H9 (cell line): Measurements from ENCODE around the gene ATG12. TPM values are rescaled to one million over a fixed set of nuclear protein-coding genes. Genes with fewer than 3 reads are reported as not detected.

Experiments
- DNase-seq: peaks from one replicate; pipeline ENCODE4 v3.0.0-alpha.2; 2017
- H2AFZ ChIP-seq: one replicate; pipeline ENCODE4 v1.6.1; 2013; ENCODE audit warnings: mild to moderate bottlenecking, low read length, control low read depth, moderate library complexity
- H2AK5ac ChIP-seq: 2 replicates; pipeline ENCODE4 v1.6.1; 2013; ENCODE audit warnings: low read length, control low read depth, mixed read lengths; ENCODE audit not compliant: insufficient read length
- H2BK120ac ChIP-seq: one replicate; pipeline ENCODE4 v1.6.1; 2013; ENCODE audit warnings: low read depth, mild to moderate bottlenecking, low read length, control low read depth, inconsistent platforms; ENCODE audit not compliant: poor library complexity, severe bottlenecking
- H2BK12ac ChIP-seq: 2 replicates; pipeline ENCODE4 v1.6.1; 2013; ENCODE audit warnings: low read length, control low read depth, mixed read lengths, low read depth; ENCODE audit not compliant: insufficient read length
- H2BK15ac ChIP-seq: 2 replicates; pipeline ENCODE4 v1.6.1; 2013; ENCODE audit warnings: low read depth, low read length, control low read depth
- H2BK20ac ChIP-seq: one replicate; pipeline ENCODE4 v1.6.1; 2013; ENCODE audit warnings: low read depth, mild to moderate bottlenecking, low read length, control low read depth, inconsistent platforms; ENCODE audit not compliant: poor library complexity, severe bottlenecking
- H2BK5ac ChIP-seq: 2 replicates; pipeline ENCODE4 v1.6.1; 2013; ENCODE audit warnings: low read length, control low read depth, mixed read lengths; ENCODE audit not compliant: insufficient read length
- H3K14ac ChIP-seq: 2 replicates; pipeline ENCODE4 v1.6.1; 2013; ENCODE audit warnings: low read length, control low read depth; ENCODE audit not compliant: insufficient read depth
- H3K18ac ChIP-seq: 2 replicates; pipeline ENCODE4 v1.6.1; 2013; ENCODE audit warnings: low read depth, mild to moderate bottlenecking, mixed read lengths, low read length, control low read depth; ENCODE audit not compliant: insufficient read length
- H3K23ac ChIP-seq: 2 replicates; pipeline ENCODE4 v1.6.1; 2013; ENCODE audit warnings: low read length, control low read depth, mixed read lengths, low read depth; ENCODE audit not compliant: insufficient read length
- H3K23me2 ChIP-seq: 2 replicates; pipeline ENCODE4 v1.6.1; 2013; ENCODE audit warnings: low read depth, mild to moderate bottlenecking, mixed read lengths, low read length, control low read depth; ENCODE audit not compliant: insufficient read length, poor library complexity, severe bottlenecking
- H3K27ac ChIP-seq: 2 replicates; pipeline ENCODE4 v1.5.1; 2013; ENCODE audit warnings: low read length, control low read depth, mixed read lengths, low read depth; ENCODE audit not compliant: insufficient read length
- H3K27me3 ChIP-seq: 2 replicates; pipeline ENCODE4 v1.6.1; 2013; ENCODE audit warnings: low read length, control low read depth, inconsistent platforms; ENCODE audit not compliant: insufficient read depth
- H3K4ac ChIP-seq: 2 replicates; pipeline ENCODE4 v1.6.1; 2013; ENCODE audit warnings: low read depth, mild to moderate bottlenecking, control low read depth, inconsistent platforms, low read length, moderate library complexity
- H3K4me1 ChIP-seq: 2 replicates; pipeline ENCODE4 v1.6.1; 2013; ENCODE audit warnings: low read length, control low read depth, inconsistent platforms; ENCODE audit not compliant: insufficient read depth
- H3K4me2 ChIP-seq: 2 replicates; pipeline ENCODE4 v1.6.1; 2013; ENCODE audit warnings: low read length, control low read depth, mixed read lengths; ENCODE audit not compliant: insufficient read length, insufficient read depth
- H3K56ac ChIP-seq: 2 replicates; pipeline ENCODE4 v1.6.1; 2013; ENCODE audit warnings: low read depth, mild to moderate bottlenecking, mixed read lengths, low read length, control low read depth; ENCODE audit not compliant: insufficient read length
- H3K79me1 ChIP-seq: 2 replicates; pipeline ENCODE4 v1.6.1; 2013; ENCODE audit warnings: low read depth, mild to moderate bottlenecking, moderate library complexity, low read length, control low read depth, inconsistent platforms; ENCODE audit not compliant: insufficient read depth, poor library complexity, severe bottlenecking
- H3K79me2 ChIP-seq: 2 replicates; pipeline ENCODE4 v1.6.1; 2013; ENCODE audit warnings: low read length, control low read depth, inconsistent platforms; ENCODE audit not compliant: insufficient read depth
- H3K9ac ChIP-seq: 2 replicates; pipeline ENCODE4 v1.6.1; 2013; ENCODE audit warnings: low read length, control low read depth, mixed read lengths; ENCODE audit not compliant: insufficient read length; ENCODE audit errors: extremely low read depth
- H3K9me3 ChIP-seq: one replicate; pipeline ENCODE4 v1.6.1; 2013; ENCODE audit warnings: low read depth, low read length, inconsistent platforms; ENCODE audit not compliant: control insufficient read depth
- H3T11ph ChIP-seq: one replicate; pipeline ENCODE4 v1.6.1; 2013; ENCODE audit warnings: mild to moderate bottlenecking, low read length, control low read depth, inconsistent platforms
- H4K20me1 ChIP-seq: one replicate; pipeline ENCODE4 v1.6.1; 2013; ENCODE audit not compliant: control insufficient read depth, insufficient read length, insufficient read depth
- H4K5ac ChIP-seq: 2 replicates; pipeline ENCODE4 v1.6.1; 2013; ENCODE audit warnings: low read depth, mild to moderate bottlenecking, mixed read lengths, low read length, control low read depth; ENCODE audit not compliant: insufficient read length
- H4K8ac ChIP-seq: replicated peaks from 2 replicates; pipeline ENCODE4 v1.6.1; 2013; ENCODE audit warnings: low read length, control low read depth, mixed read lengths, low read depth; ENCODE audit not compliant: insufficient read length
- H4K91ac ChIP-seq: 2 replicates; pipeline ENCODE4 v1.6.1; 2013; ENCODE audit warnings: low read depth, mild to moderate bottlenecking, moderate library complexity, mixed read lengths, low read length, control low read depth; ENCODE audit not compliant: insufficient read length
- H3K27ac Mint-ChIP-seq, 3 experiments: 2 replicates in 2 of 3; 3 replicates in 1 of 3; pipeline ENCODE4 v1.8.0; 2020 to 2021; ENCODE audit warnings: mixed read lengths in 3 of 3, mild to moderate bottlenecking in 1 of 3, moderate library complexity in 1 of 3
- H3K27me3 Mint-ChIP-seq: 2 replicates; pipeline ENCODE4 v1.8.0; 2021; ENCODE audit warnings: low read depth, mild to moderate bottlenecking, moderate library complexity, mixed read lengths
- H3K36me3 Mint-ChIP-seq, 3 experiments: 2 replicates in 2 of 3; 3 replicates in 1 of 3; pipeline ENCODE4 v1.8.0; 2020 to 2021; ENCODE audit warnings: low read depth in 3 of 3, mixed read lengths in 3 of 3; ENCODE audit not compliant: insufficient read depth in 1 of 3
- H3K4me1 Mint-ChIP-seq, 2 experiments: 2 replicates each; pipeline ENCODE4 v1.8.0; 2020; ENCODE audit warnings: mixed read lengths in 2 of 2
- H3K4me3 Mint-ChIP-seq, 2 experiments: 2 replicates in 1 of 2; 3 replicates in 1 of 2; pipeline ENCODE4 v1.8.0; 2020 to 2021; ENCODE audit warnings: mild to moderate bottlenecking in 2 of 2, mixed read lengths in 2 of 2, moderate library complexity in 1 of 2
- H3K9me3 Mint-ChIP-seq, 2 experiments: 2 replicates in 1 of 2; 3 replicates in 1 of 2; pipeline ENCODE4 v1.8.0; 2020; ENCODE audit warnings: mild to moderate bottlenecking in 2 of 2, mixed read lengths in 2 of 2, moderate library complexity in 1 of 2
- total RNA-seq: library from RNA; stranded (reverse); gene quantifications from 2 replicates; pipeline ENCODE4 v1.2.1, GENCODE V29; 2021
- TF ChIP-seq, protein P1 (sequence below): fragments of 200-600 bp; sonication (generic); conservative IDR thresholded peaks from 3 replicates; pipeline ENCODE4 v1.8.0; 2021; ENCODE audit warnings: antibody characterized with exemption, mild to moderate bottlenecking

Gene ATG12
- total RNA-seq, 1 experiment from 2014 or later, result 52.9 TPM

DNA sequence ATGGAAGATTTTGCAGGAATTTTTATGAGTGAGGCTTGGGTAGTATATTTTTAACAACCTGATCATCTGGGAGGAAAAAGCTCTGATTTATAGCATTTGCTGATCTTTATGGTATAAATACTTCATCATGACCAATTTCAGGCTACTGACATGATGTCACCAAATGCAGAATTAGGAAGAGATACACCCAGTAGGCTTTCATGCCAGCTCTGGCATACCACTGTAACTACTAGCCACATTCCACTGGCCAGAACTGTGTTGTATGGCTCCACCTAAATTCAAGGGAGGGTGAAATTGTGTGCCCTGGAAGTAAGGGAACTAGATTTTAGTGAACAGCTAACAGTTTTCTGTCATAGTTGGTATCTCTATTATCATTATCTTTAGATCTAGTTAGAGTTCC, 18.0 kb upstream of the ATG12 start:
- Histone ChIP-seq H4K20me1 (no peaks in the 10 kb centered on the region), H4K91ac (no peak overlapping the region), H3K4me1 (0 out of 2 replicates have a peak, but pooled peaks cover under 1% of the 10 kb centered on the region), H3K4me2 (no peak overlapping the region), H2BK20ac (no peak overlapping the region), H2BK5ac (no peak overlapping the region), H3K27me3 (no peaks in the 10 kb centered on the region), H2BK12ac (no peak overlapping the region), H3K27ac (no peak overlapping the region), H2BK15ac (no peak overlapping the region), H2BK120ac (no peak overlapping the region), H3K79me1 (peaks cover 3% of the 10 kb centered on the region), H3K23me2 (no peaks in the 10 kb centered on the region), H3T11ph (no peak overlapping the region), H3K18ac (no peak overlapping the region), H3K4ac (no peak overlapping the region), H2AFZ (no peak overlapping the region), H3K9ac (no peak overlapping the region), H4K8ac (no peak overlapping the region), H3K14ac (no peak overlapping the region), H3K9me3 (no peaks in the 10 kb centered on the region), H3K56ac (no peak overlapping the region), H3K23ac (no peak overlapping the region), H4K5ac (no peak overlapping the region), H2AK5ac (no peak overlapping the region), H3K79me2 (peaks cover 2% of the 10 kb centered on the region; the same call in 1 of the 2 replicates)
- Mint-ChIP-seq H3K4me3 (no peak overlapping the region), H3K27me3 (no peaks in the 10 kb centered on the region), H3K9me3 (peaks cover 0 to 2% of the 10 kb centered on the region in 2 experiments; a peak in 2 of 5 replicates), H3K27ac (no peak overlapping the region), H3K36me3 (peaks cover 0 to 9% (median 0%) of the 10 kb centered on the region in 3 experiments; a peak in 3 of 7 replicates), H3K4me1 (peaks cover 25 to 34% of the 10 kb centered on the region in 2 experiments)
- TF ChIP-seq, protein P1, sequence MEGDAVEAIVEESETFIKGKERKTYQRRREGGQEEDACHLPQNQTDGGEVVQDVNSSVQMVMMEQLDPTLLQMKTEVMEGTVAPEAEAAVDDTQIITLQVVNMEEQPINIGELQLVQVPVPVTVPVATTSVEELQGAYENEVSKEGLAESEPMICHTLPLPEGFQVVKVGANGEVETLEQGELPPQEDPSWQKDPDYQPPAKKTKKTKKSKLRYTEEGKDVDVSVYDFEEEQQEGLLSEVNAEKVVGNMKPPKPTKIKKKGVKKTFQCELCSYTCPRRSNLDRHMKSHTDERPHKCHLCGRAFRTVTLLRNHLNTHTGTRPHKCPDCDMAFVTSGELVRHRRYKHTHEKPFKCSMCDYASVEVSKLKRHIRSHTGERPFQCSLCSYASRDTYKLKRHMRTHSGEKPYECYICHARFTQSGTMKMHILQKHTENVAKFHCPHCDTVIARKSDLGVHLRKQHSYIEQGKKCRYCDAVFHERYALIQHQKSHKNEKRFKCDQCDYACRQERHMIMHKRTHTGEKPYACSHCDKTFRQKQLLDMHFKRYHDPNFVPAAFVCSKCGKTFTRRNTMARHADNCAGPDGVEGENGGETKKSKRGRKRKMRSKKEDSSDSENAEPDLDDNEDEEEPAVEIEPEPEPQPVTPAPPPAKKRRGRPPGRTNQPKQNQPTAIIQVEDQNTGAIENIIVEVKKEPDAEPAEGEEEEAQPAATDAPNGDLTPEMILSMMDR, result no peak
- no peak for DNase-seq
